PFSK-1 (cell line): ENCODE measurements around the gene UNC93A.

Experiments
- POLR2AphosphoS5 ChIP-seq: IDR thresholded peaks from 2 replicates; pipeline ENCODE4 v1.6.1; 2012; ENCODE audit warnings: low read depth, mild to moderate bottlenecking, control low read depth, low read length, moderate library complexity
- REST ChIP-seq, 2 experiments: IDR thresholded peaks; 2 replicates each; pipeline versions ENCODE4 v1.6.1 to v1.8.0; 2011 to 2012; ENCODE audit warnings: low read depth in 2 of 2, low read length in 2 of 2, control low read depth in 1 of 2, inconsistent platforms in 1 of 2, mild to moderate bottlenecking in 1 of 2, moderate library complexity in 1 of 2; ENCODE audit not compliant: insufficient read depth in 1 of 2
- TAF1 ChIP-seq: IDR thresholded peaks from 2 replicates; pipeline ENCODE4 v1.6.1; 2012; ENCODE audit warnings: low read length, control low read depth, borderline replicate concordance; ENCODE audit not compliant: insufficient read depth

DNA sequence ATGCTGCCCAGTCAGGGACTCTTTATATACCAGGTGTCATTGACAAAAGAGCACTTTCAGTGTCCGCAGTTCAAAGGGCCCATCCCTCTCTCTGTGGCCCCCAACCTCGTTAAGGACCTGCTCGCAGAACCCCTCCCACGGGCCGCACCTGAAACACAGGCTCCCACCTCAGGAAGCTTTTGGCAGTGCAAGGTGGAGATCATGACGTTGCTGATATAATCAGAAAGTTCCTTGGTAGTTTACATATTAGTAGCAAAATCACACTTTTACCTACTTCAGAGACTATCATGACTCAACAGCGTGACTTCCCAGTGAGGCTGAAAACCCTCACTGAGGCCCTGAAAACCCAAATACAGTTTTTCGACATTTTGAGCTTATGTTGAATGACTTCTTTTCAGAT lies 37.9 kb downstream of the UNC93A start:
- TF ChIP-seq POLR2AphosphoS5 (no peak), TAF1 (no peak), REST (IDR thresholded peaks at IDR 0.05; ENCODE audit: insufficient read depth in 1 of 2, low read depth in 2 of 2, low read length in 2 of 2) (no peak)
